Fibroblast of lung (primary cell): ENCODE results near the gene VPS35L. TPM values are rescaled to one million over a fixed set of nuclear protein-coding genes. Genes with fewer than 3 reads are reported as not detected.
A peak's percentile ranks its signal among the peaks of the same experiment; 100 is the strongest.

Source experiments
- DNase-seq, 2 donors: peaks; one replicate each; pipeline versions ENCODE4 v3.0.0 to v3.0.0-alpha.2; 2010; ENCODE audit warnings: low read depth in 2 of 2
- H2AFZ ChIP-seq: 2 replicates; pipeline ENCODE4 v1.5.1; 2012; ENCODE audit warnings: low read length, control low read depth, inconsistent platforms
- H3K27ac ChIP-seq: 2 replicates; pipeline ENCODE4 v1.5.1; 2011; ENCODE audit warnings: low read length, control low read depth; ENCODE audit not compliant: insufficient read depth
- H3K27me3 ChIP-seq: 2 replicates; pipeline ENCODE4 v1.5.1; 2011; ENCODE audit warnings: mild to moderate bottlenecking, low read length; ENCODE audit not compliant: control insufficient read depth, insufficient read depth
- H3K36me3 ChIP-seq: 2 replicates; pipeline ENCODE4 v1.5.1; 2011; ENCODE audit warnings: low read length; ENCODE audit not compliant: control insufficient read depth, insufficient read depth
- H3K4me1 ChIP-seq: 2 replicates; pipeline ENCODE4 v1.5.1; 2011; ENCODE audit warnings: low read length; ENCODE audit not compliant: control insufficient read depth, insufficient read depth; ENCODE audit errors: extremely low read depth
- H3K4me2 ChIP-seq: 2 replicates; pipeline ENCODE4 v1.5.1; 2011; ENCODE audit warnings: low read length, control low read depth; ENCODE audit not compliant: insufficient read depth; ENCODE audit errors: extremely low read depth
- H3K4me3 ChIP-seq, 4 experiments: fragments of 200-600 bp in 1 of 4; sonication (generic) in 1 of 4; replicated peaks in 1 of 4; 2 replicates each; pipeline ENCODE4 v1.5.1; 2011 to 2016; ENCODE audit warnings: low read length in 4 of 4, low read depth in 3 of 4, mild to moderate bottlenecking in 3 of 4, control low read depth in 2 of 4, inconsistent platforms in 1 of 4, mixed read lengths in 1 of 4; ENCODE audit not compliant: insufficient read depth in 1 of 4; ENCODE audit errors: control extremely low read depth in 1 of 4
- H3K79me2 ChIP-seq: 2 replicates; pipeline ENCODE4 v1.5.1; 2012; ENCODE audit warnings: mild to moderate bottlenecking, low read length, inconsistent platforms; ENCODE audit not compliant: control insufficient read depth, insufficient read depth
- H3K9ac ChIP-seq: 2 replicates; pipeline ENCODE4 v1.5.1; 2011; ENCODE audit warnings: mild to moderate bottlenecking, low read length, control low read depth; ENCODE audit not compliant: insufficient read depth
- H3K9me3 ChIP-seq: 2 replicates; pipeline ENCODE4 v1.5.1; 2012; ENCODE audit warnings: low read depth, low read length; ENCODE audit not compliant: control insufficient read depth, insufficient read depth
- H4K20me1 ChIP-seq: 2 replicates; pipeline ENCODE4 v1.5.1; 2011; ENCODE audit warnings: low read length; ENCODE audit not compliant: control insufficient read depth, insufficient read depth; ENCODE audit errors: extremely low read depth
- EZH2 ChIP-seq: IDR thresholded peaks from 2 replicates; pipeline ENCODE4 v1.5.1; 2012; ENCODE audit warnings: low read length, control low read depth, mild to moderate bottlenecking; ENCODE audit errors: missing control alignments
- polyA plus RNA-seq, 2 donors: library from polyadenylated mRNA; depleted of rRNA in 1 of 2; stranded (reverse) in 1 of 2; unstranded in 1 of 2; fragments of >200 nt; gene quantifications; 2 replicates each; pipeline ENCODE4 v1.2.1, GENCODE V29; 2011 to 2012; ENCODE audit warnings: missing spikeins in 1 of 2
- total RNA-seq: library from RNA; depleted of rRNA; stranded (reverse); fragments of >200 nt; gene quantifications from 2 replicates; pipeline ENCODE4 v1.2.1, GENCODE V29; 2014
- TF ChIP-seq, protein P1 (sequence below), 2 donors: IDR thresholded peaks in 1 of 2; conservative IDR thresholded peaks in 1 of 2; 1 replicate in 1 of 2; 2 replicates in 1 of 2; pipeline ENCODE4 v1.5.1; 2011 to 2012; ENCODE audit warnings: low read length in 2 of 2, control low read depth in 1 of 2, inconsistent platforms in 1 of 2, low read depth in 1 of 2, mild to moderate bottlenecking in 1 of 2

VPS35L gene
- total and polyA plus RNA-seq, 2 donors (not counting 1 experiment from before 2014, with no cell fraction given): 46.7 to 54.7 TPM

DNA sequence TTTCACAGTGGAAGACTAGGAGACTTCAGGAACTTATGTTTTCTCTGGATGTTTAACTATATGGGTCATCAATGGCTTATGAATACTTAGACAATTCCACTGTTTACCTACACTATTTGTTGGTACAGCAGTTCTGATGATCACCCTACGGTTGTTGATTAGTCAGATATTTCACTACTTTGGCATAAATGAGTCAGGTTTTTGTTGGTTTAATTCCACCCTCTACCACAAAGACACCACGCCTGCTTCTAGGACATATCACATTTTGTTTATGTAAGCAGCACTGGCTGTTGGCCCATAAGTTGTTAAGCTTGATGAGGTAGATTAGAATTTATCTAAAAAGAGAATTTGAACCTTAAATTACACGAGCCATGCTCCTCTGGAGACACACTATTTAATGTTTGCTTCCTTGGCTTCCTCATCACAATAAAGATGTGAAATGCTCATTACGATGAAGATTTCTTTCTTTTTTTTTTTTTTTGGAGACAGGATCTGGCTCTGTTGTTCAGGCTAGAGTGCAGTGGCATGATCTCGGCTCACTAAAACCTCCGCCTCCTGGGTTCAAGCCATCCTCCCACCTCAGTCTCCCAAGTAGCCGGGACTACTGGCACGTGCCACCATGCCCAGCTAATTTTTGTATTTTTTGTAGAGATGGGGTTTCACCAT is 37.9 kb upstream of the VPS35L start:
- H3K4me1 ChIP-seq: peaks cover 2% of the 10 kb centered on the region
- no peaks in the 10 kb centered on the region for H4K20me1 ChIP-seq
- peak; percentile 42 to 45 for DNase-seq
- H3K36me3 ChIP-seq: no peaks in the 10 kb centered on the region
- no peak overlapping the region for H2AFZ ChIP-seq
- TF ChIP-seq, protein P1, sequence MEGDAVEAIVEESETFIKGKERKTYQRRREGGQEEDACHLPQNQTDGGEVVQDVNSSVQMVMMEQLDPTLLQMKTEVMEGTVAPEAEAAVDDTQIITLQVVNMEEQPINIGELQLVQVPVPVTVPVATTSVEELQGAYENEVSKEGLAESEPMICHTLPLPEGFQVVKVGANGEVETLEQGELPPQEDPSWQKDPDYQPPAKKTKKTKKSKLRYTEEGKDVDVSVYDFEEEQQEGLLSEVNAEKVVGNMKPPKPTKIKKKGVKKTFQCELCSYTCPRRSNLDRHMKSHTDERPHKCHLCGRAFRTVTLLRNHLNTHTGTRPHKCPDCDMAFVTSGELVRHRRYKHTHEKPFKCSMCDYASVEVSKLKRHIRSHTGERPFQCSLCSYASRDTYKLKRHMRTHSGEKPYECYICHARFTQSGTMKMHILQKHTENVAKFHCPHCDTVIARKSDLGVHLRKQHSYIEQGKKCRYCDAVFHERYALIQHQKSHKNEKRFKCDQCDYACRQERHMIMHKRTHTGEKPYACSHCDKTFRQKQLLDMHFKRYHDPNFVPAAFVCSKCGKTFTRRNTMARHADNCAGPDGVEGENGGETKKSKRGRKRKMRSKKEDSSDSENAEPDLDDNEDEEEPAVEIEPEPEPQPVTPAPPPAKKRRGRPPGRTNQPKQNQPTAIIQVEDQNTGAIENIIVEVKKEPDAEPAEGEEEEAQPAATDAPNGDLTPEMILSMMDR (conservative IDR thresholded peaks at IDR 0.05 in 1 of 2, IDR thresholded peaks at IDR 0.05 in 1 of 2; ENCODE audit: low read depth in 1 of 2, low read length in 2 of 2): no peak
- TF ChIP-seq EZH2: no peak
- no peaks in the 10 kb centered on the region for H3K27me3 ChIP-seq
- peaks cover 5% of the 10 kb centered on the region for H3K79me2 ChIP-seq
- no peak overlapping the region for H3K27ac ChIP-seq
- H3K9ac ChIP-seq: no peak overlapping the region
- no peaks in the 10 kb centered on the region for H3K9me3 ChIP-seq
- H3K4me2 ChIP-seq: no peak overlapping the region
- H3K4me3 ChIP-seq: no peak overlapping the region

DNA sequence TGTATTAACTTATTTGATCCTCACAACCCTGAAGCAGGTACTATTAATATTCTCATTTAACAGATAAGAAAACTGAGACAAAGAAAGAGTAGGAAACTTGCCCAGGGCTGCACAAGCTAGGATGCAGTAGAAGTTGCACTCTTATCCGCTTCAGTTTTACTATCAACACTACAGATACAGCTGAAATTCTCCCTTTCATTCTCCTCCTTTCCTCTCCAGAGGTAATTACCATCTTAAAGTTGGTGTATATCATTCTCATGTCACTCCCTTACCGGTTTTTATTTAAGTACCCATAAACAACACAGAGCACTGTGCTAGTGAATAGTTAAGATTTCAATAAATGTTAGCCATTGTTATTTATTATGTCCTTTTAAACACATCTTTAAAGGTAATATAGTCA is 37.1 kb upstream of the VPS35L start:
- Histone ChIP-seq H3K27me3 (no peaks in the 10 kb centered on the region), H3K9me3 (no peaks in the 10 kb centered on the region), H4K20me1 (no peaks in the 10 kb centered on the region), H3K79me2 (peaks cover 5% of the 10 kb centered on the region), H3K4me3 (no peak overlapping the region), H3K4me2 (no peak overlapping the region), H3K4me1 (peaks cover 2% of the 10 kb centered on the region), H3K36me3 (no peaks in the 10 kb centered on the region), H3K9ac (no peak overlapping the region), H3K27ac (no peak overlapping the region), H2AFZ (no peak overlapping the region)
- TF ChIP-seq EZH2: no peak
- TF ChIP-seq, protein P1 (conservative IDR thresholded peaks at IDR 0.05 in 1 of 2, IDR thresholded peaks at IDR 0.05 in 1 of 2; ENCODE audit: low read depth in 1 of 2, low read length in 2 of 2): no peak
- DNase-seq: no peak

DNA sequence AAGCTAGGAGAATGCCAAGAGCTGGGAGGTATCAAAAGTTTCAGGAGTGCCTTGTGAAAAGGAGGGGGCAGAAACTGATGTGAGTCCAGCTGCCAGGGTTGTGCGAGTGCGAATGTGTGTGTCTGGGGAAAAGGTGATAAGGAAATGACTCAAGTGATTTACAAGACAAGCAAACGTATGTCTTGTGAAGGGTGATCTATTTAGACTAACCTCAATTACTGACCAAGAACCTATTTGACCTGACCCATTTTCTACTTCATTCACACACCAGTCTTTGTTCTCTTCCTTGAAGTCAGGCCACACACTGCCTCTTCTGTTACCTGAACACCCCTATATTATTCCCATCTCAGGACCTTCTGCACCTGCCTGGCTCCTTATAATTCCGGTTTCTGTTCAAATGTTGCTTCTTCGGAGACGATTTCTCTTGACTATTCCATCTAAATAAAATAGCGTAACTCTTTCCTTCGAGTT is 34.6 kb upstream of the VPS35L start:
- Histone ChIP-seq H3K27me3 (no peaks in the 10 kb centered on the region), H3K4me3 (peak overlapping the region; percentile 60 to 89 (median 68)), H2AFZ (peak overlapping the region; percentile 28), H3K4me2 (peak overlapping the region; percentile 86), H3K4me1 (peaks cover 4% of the 10 kb centered on the region), H3K9me3 (no peaks in the 10 kb centered on the region), H3K36me3 (no peaks in the 10 kb centered on the region), H4K20me1 (no peaks in the 10 kb centered on the region), H3K27ac (peak overlapping the region; percentile 76), H3K9ac (no peak overlapping the region), H3K79me2 (peaks cover 25% of the 10 kb centered on the region)
- peak; percentile 39 to 58 for DNase-seq
- TF ChIP-seq, protein P1 (conservative IDR thresholded peaks at IDR 0.05 in 1 of 2, IDR thresholded peaks at IDR 0.05 in 1 of 2; ENCODE audit: low read depth in 1 of 2, low read length in 2 of 2): no peak
- TF ChIP-seq EZH2: no peak
